ENCODE measurements around the gene VDAC1. TPM values are rescaled to one million over a fixed set of nuclear protein-coding genes. Genes with fewer than 3 reads are reported as not detected.

The VDAC1 gene
- total RNA-seq, 1 donor from 2014 or later, result 224 TPM

DNA sequence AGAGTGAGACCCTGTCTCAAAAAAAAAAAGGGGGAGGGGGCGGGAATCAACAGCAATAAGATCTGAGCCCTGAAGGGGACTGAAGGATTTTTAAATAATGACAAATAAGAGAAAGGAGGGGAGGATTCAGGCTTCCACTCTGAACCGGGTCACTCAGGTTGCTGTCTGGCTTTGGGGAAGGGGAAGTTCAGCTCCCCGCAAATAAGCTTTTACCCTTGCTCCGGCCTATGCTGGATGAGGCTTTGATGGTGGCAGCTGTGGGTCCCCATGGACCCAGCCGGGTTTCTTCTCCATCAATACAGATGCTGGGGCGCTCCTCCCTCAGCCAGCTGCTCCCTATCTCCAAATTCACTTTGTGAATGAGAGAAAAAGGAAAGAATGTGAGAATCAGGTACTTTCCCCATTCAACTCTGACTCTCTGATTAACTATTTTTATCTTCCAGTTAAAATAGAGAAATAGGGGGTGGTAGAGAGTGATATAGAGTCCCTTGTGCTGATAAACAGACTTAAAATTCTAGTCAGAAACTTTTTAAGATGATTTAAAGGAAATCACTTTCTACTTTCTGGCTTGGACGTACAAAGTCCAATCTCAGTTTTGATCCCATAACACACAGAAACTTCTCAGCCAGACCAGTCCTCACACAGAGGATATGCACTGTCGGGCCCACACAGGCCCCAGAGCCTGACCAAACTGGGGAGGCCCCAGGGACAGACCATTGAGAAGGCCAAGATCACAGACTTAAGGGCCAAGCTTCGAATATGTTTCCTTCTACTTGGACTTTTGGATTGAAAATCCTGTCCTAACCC, 76.0 kb downstream of the VDAC1 start:
- H3K27ac ChIP-seq, result no peak overlapping the region
- H3K4me2 ChIP-seq, result no peak overlapping the region
- no peak overlapping the region for H3K9ac ChIP-seq
- H3K9me3 Mint-ChIP-seq, result peaks cover 2% of the 10 kb centered on the region
- no peak overlapping the region for H2AFZ ChIP-seq (replicated peaks)
- H3K27me3 ChIP-seq, result no peaks in the 10 kb centered on the region
- TF ChIP-seq EZH2 (IDR thresholded peaks at IDR 0.05), result no peak
- no peak for TF ChIP-seq EZH2phosphoT487 (IDR thresholded peaks at IDR 0.05)
- TF ChIP-seq, protein P1, sequence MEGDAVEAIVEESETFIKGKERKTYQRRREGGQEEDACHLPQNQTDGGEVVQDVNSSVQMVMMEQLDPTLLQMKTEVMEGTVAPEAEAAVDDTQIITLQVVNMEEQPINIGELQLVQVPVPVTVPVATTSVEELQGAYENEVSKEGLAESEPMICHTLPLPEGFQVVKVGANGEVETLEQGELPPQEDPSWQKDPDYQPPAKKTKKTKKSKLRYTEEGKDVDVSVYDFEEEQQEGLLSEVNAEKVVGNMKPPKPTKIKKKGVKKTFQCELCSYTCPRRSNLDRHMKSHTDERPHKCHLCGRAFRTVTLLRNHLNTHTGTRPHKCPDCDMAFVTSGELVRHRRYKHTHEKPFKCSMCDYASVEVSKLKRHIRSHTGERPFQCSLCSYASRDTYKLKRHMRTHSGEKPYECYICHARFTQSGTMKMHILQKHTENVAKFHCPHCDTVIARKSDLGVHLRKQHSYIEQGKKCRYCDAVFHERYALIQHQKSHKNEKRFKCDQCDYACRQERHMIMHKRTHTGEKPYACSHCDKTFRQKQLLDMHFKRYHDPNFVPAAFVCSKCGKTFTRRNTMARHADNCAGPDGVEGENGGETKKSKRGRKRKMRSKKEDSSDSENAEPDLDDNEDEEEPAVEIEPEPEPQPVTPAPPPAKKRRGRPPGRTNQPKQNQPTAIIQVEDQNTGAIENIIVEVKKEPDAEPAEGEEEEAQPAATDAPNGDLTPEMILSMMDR (IDR thresholded peaks at IDR 0.05), result no peak
- no peaks in the 10 kb centered on the region for H4K20me1 ChIP-seq (ENCODE audit: low read depth)
- no peak for DNase-seq (ENCODE audit: low spot score)
- peaks cover 11% of the 10 kb centered on the region for H3K27me3 Mint-ChIP-seq (ENCODE audit: insufficient read depth, low read depth)
- no peak overlapping the region for H3K4me3 ChIP-seq
- H3K36me3 ChIP-seq, result no peaks in the 10 kb centered on the region
- H3K79me2 ChIP-seq (ENCODE audit: low read depth), result no peaks in the 10 kb centered on the region
- no peaks in the 10 kb centered on the region for H3K9me3 ChIP-seq (ENCODE audit: low read depth)
- no peak overlapping the region for H3K27ac Mint-ChIP-seq
- H3K4me1 ChIP-seq, result no peaks in the 10 kb centered on the region
- H3K4me3 Mint-ChIP-seq, result no peak overlapping the region
- H3F3A ChIP-seq (ENCODE audit: low read depth), result no peaks in the 10 kb centered on the region
- H3K4me1 Mint-ChIP-seq, result peaks cover 3% of the 10 kb centered on the region
- no peaks in the 10 kb centered on the region for H3K36me3 Mint-ChIP-seq

DNA sequence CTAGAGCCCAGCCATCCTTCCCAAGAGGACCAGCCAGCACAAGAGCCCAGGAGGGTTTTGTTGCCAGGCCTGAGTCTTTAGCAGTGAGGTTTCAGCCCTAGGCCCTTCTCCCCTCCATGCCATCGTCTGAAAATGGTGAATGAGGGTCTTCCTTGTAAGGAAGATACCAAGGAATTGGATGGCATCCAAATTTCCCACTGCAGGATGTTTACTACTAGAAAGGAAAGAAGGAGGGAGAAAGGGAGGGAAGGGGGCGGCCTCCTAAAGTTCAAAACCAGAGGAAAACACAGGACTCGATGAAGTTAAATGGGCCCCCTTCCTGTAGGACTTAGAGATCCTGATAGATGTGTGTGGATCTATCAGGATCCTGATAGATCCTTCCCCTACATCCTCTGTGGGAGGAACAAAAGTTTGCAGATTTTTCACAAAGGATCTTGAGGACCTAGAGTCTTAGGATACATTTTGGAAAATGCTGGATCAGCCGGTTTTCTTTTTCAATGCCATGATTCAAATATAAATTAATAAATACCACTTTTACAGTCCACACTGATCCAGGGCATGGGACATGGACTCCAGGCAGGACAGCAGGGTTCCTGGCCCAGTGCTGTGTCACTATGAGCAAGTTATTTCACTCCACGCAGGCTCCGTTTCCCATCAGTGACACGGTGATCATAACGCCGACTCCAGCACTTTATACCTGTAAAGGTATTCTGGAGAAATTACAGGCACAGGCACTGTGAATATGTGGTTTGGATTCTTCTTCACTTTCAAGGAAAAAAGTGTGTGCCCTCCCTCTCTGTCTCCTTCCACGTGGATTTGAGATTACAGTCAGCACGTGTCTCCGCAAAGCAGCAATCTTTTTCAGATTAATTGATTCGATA, 77.2 kb downstream of the VDAC1 start:
- Mint-ChIP-seq H3K36me3 (no peaks in the 10 kb centered on the region), H3K27me3 (ENCODE audit: insufficient read depth, low read depth) (peaks cover 11% of the 10 kb centered on the region), H3K4me3 (no peak overlapping the region), H3K9me3 (peaks cover 2% of the 10 kb centered on the region), H3K27ac (peak overlapping the region; percentile 50), H3K4me1 (peaks cover 3% of the 10 kb centered on the region)
- H4K20me1 ChIP-seq (ENCODE audit: low read depth), result no peaks in the 10 kb centered on the region
- TF ChIP-seq, protein P1 (IDR thresholded peaks at IDR 0.05), result no peak
- TF ChIP-seq EZH2 (IDR thresholded peaks at IDR 0.05) (no peak), EZH2phosphoT487 (IDR thresholded peaks at IDR 0.05) (no peak)
- no peak overlapping the region for H2AFZ ChIP-seq (replicated peaks)
- no peaks in the 10 kb centered on the region for H3K27me3 ChIP-seq
- H3K9me3 ChIP-seq (ENCODE audit: low read depth), result no peaks in the 10 kb centered on the region
- no peak overlapping the region for H3K4me3 ChIP-seq
- H3K4me1 ChIP-seq, result no peaks in the 10 kb centered on the region
- DNase-seq (ENCODE audit: low spot score), result no peak
- no peaks in the 10 kb centered on the region for H3K36me3 ChIP-seq
- H3F3A ChIP-seq (ENCODE audit: low read depth), result no peaks in the 10 kb centered on the region
- H3K79me2 ChIP-seq (ENCODE audit: low read depth), result no peaks in the 10 kb centered on the region
- no peak overlapping the region for H3K9ac ChIP-seq
- H3K27ac ChIP-seq, result no peak overlapping the region
- H3K4me2 ChIP-seq, result no peak overlapping the region

DNA sequence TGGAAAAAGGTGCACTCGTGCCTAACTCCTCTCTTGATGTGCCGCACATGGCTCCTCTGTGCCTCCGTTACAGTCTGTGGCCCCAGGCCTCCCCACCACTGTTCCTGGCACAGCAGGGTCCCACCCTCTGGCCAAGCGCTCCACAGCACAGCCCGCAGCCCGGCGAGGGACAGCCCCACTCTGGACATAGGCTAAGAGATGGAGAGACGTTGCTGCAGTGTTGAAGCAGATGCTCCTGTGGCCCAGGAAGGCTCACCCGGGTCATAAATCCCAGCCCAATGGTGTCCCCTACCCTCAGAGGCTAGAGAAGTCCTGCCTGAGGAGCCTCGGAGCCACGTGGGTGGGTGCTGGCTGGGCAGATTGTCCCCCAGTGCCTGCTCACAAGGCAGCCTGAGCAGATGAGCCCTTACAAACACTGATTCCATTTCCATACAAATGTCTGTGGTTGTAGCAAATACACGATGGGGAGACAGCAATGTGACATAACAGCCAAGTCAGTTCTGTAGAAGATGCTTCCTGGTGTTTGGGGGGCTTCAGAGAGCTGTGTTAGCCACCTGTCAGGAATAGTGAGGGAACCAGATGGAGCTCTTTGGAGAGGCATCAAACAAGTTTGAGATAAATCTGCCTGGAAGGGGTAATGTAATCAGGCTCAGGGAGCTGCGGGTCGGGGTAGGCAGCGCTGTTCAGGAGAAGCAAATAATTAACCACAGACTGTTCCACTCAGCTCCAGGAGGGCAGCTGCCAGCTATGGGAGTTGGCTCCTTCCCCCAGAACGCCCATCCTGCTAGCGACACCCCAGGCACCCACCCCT, 78.1 kb downstream of the VDAC1 start:
- H3K27me3 Mint-ChIP-seq (ENCODE audit: insufficient read depth, low read depth), result peaks cover 6% of the 10 kb centered on the region

More for the DNA sequence above, 78.1 kb downstream of the VDAC1 start:
- Histone ChIP-seq H3K9me3 (ENCODE audit: low read depth) (no peaks in the 10 kb centered on the region), H3K27ac (no peak overlapping the region), H3K4me3 (no peak overlapping the region), H3F3A (ENCODE audit: low read depth) (no peaks in the 10 kb centered on the region), H3K36me3 (no peaks in the 10 kb centered on the region), H4K20me1 (ENCODE audit: low read depth) (no peaks in the 10 kb centered on the region), H3K4me1 (no peaks in the 10 kb centered on the region), H3K27me3 (no peaks in the 10 kb centered on the region), H3K9ac (no peak overlapping the region), H3K79me2 (ENCODE audit: low read depth) (no peaks in the 10 kb centered on the region), H3K4me2 (no peak overlapping the region), H2AFZ (replicated peaks) (no peak overlapping the region)
- Mint-ChIP-seq H3K27ac (no peak overlapping the region), H3K4me1 (peaks cover 3% of the 10 kb centered on the region), H3K36me3 (no peaks in the 10 kb centered on the region), H3K9me3 (peaks cover 2% of the 10 kb centered on the region), H3K4me3 (no peak overlapping the region)
- no peak for DNase-seq (ENCODE audit: low spot score)
- TF ChIP-seq, protein P1 (IDR thresholded peaks at IDR 0.05), result no peak
- TF ChIP-seq EZH2phosphoT487 (IDR thresholded peaks at IDR 0.05) (no peak), EZH2 (IDR thresholded peaks at IDR 0.05) (no peak)
